Measurements from ENCODE around the gene SNRNP200.
A peak's percentile ranks its signal among the peaks of the same experiment; 100 is the strongest.

Gene SNRNP200

GRCh38 chr2:96329874-96330273 is 24.5 kb upstream of the SNRNP200 start:
- WGBS (ENCODE audit: extremely low coverage, insufficient coverage, low lambda C conversion rate) = no CpG with 5 or more reads among the region's 6 CpGs
- H3K4me1 ChIP-seq (ENCODE audit: control insufficient read depth, low read depth, low read length) = peaks cover under 1% of the 10 kb centered on the region
- H3K23ac ChIP-seq (ENCODE audit: low read length) = no peak overlapping the region
- no peak overlapping the region for H2BK15ac ChIP-seq (replicated peaks; ENCODE audit: low read depth)
- H3K79me2 ChIP-seq (ENCODE audit: control insufficient read depth, insufficient read depth, low read length) = no peaks in the 10 kb centered on the region
- H2BK120ac ChIP-seq (ENCODE audit: low read depth, low read length) = no peak overlapping the region
- H4K5ac ChIP-seq (ENCODE audit: low read length) = no peak overlapping the region
- H3K4ac ChIP-seq (ENCODE audit: low read depth, low read length) = no peak overlapping the region
- H3K9ac ChIP-seq (ENCODE audit: low read length) = no peak overlapping the region
- H3K27me3 ChIP-seq (ENCODE audit: insufficient read depth, low read length, poor library complexity) = no peaks in the 10 kb centered on the region
- no peak overlapping the region for H2AK5ac ChIP-seq (ENCODE audit: low read length)
- DNase-seq = no peak
- H3K79me1 ChIP-seq (ENCODE audit: low read length) = peaks cover 2% of the 10 kb centered on the region
- no peak overlapping the region for H3K18ac ChIP-seq (ENCODE audit: low read length)
- H3K4me3 ChIP-seq (ENCODE audit: low read length) = no peak overlapping the region
- no peak overlapping the region for H4K8ac ChIP-seq (ENCODE audit: low read depth, low read length)
- H2BK5ac ChIP-seq (ENCODE audit: low read length) = no peak overlapping the region
- no peak overlapping the region for H3K56ac ChIP-seq (ENCODE audit: low read length)
- H3K27ac ChIP-seq (ENCODE audit: low read depth, low read length) = no peak overlapping the region
- no peaks in the 10 kb centered on the region for H3K36me3 ChIP-seq (ENCODE audit: control insufficient read depth, insufficient read depth, low read length)
- H3K4me2 ChIP-seq (ENCODE audit: low read length) = no peak overlapping the region

- no CpG with 5 or more reads among the region's 1 CpG for WGBS (ENCODE audit: extremely low coverage, insufficient coverage, low lambda C conversion rate)
- H2AK5ac ChIP-seq (ENCODE audit: low read length) = no peak overlapping the region
- H3K18ac ChIP-seq (ENCODE audit: low read length) = no peak overlapping the region
- no peak overlapping the region for H4K5ac ChIP-seq (ENCODE audit: low read length)
- no peak overlapping the region for H3K4ac ChIP-seq (ENCODE audit: low read depth, low read length)
- H2BK15ac ChIP-seq (replicated peaks; ENCODE audit: low read depth) = no peak overlapping the region
- no peaks in the 10 kb centered on the region for H3K36me3 ChIP-seq (ENCODE audit: control insufficient read depth, insufficient read depth, low read length)
- H3K79me2 ChIP-seq (ENCODE audit: control insufficient read depth, insufficient read depth, low read length) = no peaks in the 10 kb centered on the region
- peaks cover 3% of the 10 kb centered on the region for H3K4me1 ChIP-seq (ENCODE audit: control insufficient read depth, low read depth, low read length)
- H3K27me3 ChIP-seq (ENCODE audit: insufficient read depth, low read length, poor library complexity) = no peaks in the 10 kb centered on the region
- no peak overlapping the region for H3K23ac ChIP-seq (ENCODE audit: low read length)
- no peak overlapping the region for H2BK120ac ChIP-seq (ENCODE audit: low read depth, low read length)
- H3K79me1 ChIP-seq (ENCODE audit: low read length) = peaks cover 1% of the 10 kb centered on the region
- H3K4me3 ChIP-seq (ENCODE audit: low read length) = no peak overlapping the region
- H3K4me2 ChIP-seq (ENCODE audit: low read length) = no peak overlapping the region
- H3K56ac ChIP-seq (ENCODE audit: low read length) = no peak overlapping the region
- H2BK5ac ChIP-seq (ENCODE audit: low read length) = no peak overlapping the region
- H3K27ac ChIP-seq (ENCODE audit: low read depth, low read length) = no peak overlapping the region
- no peak overlapping the region for H3K9ac ChIP-seq (ENCODE audit: low read length)
- no peak overlapping the region for H4K8ac ChIP-seq (ENCODE audit: low read depth, low read length)
- no peak for DNase-seq
These were observed 24.1 kb upstream of the SNRNP200 start for GRCh38 chr2:96329456-96329855.

- Histone ChIP-seq H3K23ac (ENCODE audit: low read length) (no peak overlapping the region), H3K79me2 (ENCODE audit: control insufficient read depth, insufficient read depth, low read length) (no peaks in the 10 kb centered on the region), H3K9ac (ENCODE audit: low read length) (no peak overlapping the region), H3K36me3 (ENCODE audit: control insufficient read depth, insufficient read depth, low read length) (no peaks in the 10 kb centered on the region), H4K8ac (ENCODE audit: low read depth, low read length) (no peak overlapping the region), H2BK120ac (ENCODE audit: low read depth, low read length) (no peak overlapping the region), H3K79me1 (ENCODE audit: low read length) (peaks cover 1% of the 10 kb centered on the region), H3K27ac (ENCODE audit: low read depth, low read length) (no peak overlapping the region), H2BK5ac (ENCODE audit: low read length) (no peak overlapping the region), H3K56ac (ENCODE audit: low read length) (no peak overlapping the region), H2AK5ac (ENCODE audit: low read length) (no peak overlapping the region), H4K5ac (ENCODE audit: low read length) (no peak overlapping the region), H2BK15ac (replicated peaks; ENCODE audit: low read depth) (no peak overlapping the region), H3K18ac (ENCODE audit: low read length) (no peak overlapping the region), H3K4me1 (ENCODE audit: control insufficient read depth, low read depth, low read length) (peaks cover 3% of the 10 kb centered on the region), H3K4me2 (ENCODE audit: low read length) (no peak overlapping the region), H3K4ac (ENCODE audit: low read depth, low read length) (no peak overlapping the region), H3K27me3 (ENCODE audit: insufficient read depth, low read length, poor library complexity) (peaks cover 6% of the 10 kb centered on the region), H3K4me3 (ENCODE audit: low read length) (no peak overlapping the region)
- no peak for DNase-seq
- no CpG with 5 or more reads among the region's 21 CpGs for WGBS (ENCODE audit: extremely low coverage, insufficient coverage, low lambda C conversion rate)
These were observed 21.9 kb upstream of the SNRNP200 start for GRCh38 chr2:96326990-96327820.

- Histone ChIP-seq H3K4me3 (ENCODE audit: low read length) (no peak overlapping the region), H2BK15ac (replicated peaks; ENCODE audit: low read depth) (no peak overlapping the region), H4K5ac (ENCODE audit: low read length) (no peak overlapping the region), H3K27me3 (ENCODE audit: insufficient read depth, low read length, poor library complexity) (peaks cover 9% of the 10 kb centered on the region), H2BK5ac (ENCODE audit: low read length) (no peak overlapping the region), H3K4ac (ENCODE audit: low read depth, low read length) (no peak overlapping the region), H3K4me2 (ENCODE audit: low read length) (no peak overlapping the region), H3K4me1 (ENCODE audit: control insufficient read depth, low read depth, low read length) (peaks cover 3% of the 10 kb centered on the region), H2AK5ac (ENCODE audit: low read length) (no peak overlapping the region), H2BK120ac (ENCODE audit: low read depth, low read length) (no peak overlapping the region), H3K79me1 (ENCODE audit: low read length) (peaks cover 1% of the 10 kb centered on the region), H3K27ac (ENCODE audit: low read depth, low read length) (no peak overlapping the region), H3K36me3 (ENCODE audit: control insufficient read depth, insufficient read depth, low read length) (no peaks in the 10 kb centered on the region), H3K9ac (ENCODE audit: low read length) (no peak overlapping the region), H3K23ac (ENCODE audit: low read length) (no peak overlapping the region), H4K8ac (ENCODE audit: low read depth, low read length) (no peak overlapping the region), H3K56ac (ENCODE audit: low read length) (no peak overlapping the region), H3K18ac (ENCODE audit: low read length) (no peak overlapping the region), H3K79me2 (ENCODE audit: control insufficient read depth, insufficient read depth, low read length) (no peaks in the 10 kb centered on the region)
- WGBS (ENCODE audit: extremely low coverage, insufficient coverage, low lambda C conversion rate) = no CpG with 5 or more reads among the region's 8 CpGs
- DNase-seq = no peak
These were observed 21.2 kb upstream of the SNRNP200 start for GRCh38 chr2:96326564-96326963.

- DNase-seq = no peak
- H3K27me3 ChIP-seq (ENCODE audit: insufficient read depth, low read length, poor library complexity) = peaks cover 12% of the 10 kb centered on the region
- peak overlapping the region; percentile 63 for H3K4me3 ChIP-seq (ENCODE audit: low read length)
- no peak overlapping the region for H3K18ac ChIP-seq (ENCODE audit: low read length)
- peak overlapping the region; percentile 94 for H3K4me2 ChIP-seq (ENCODE audit: low read length)
- H3K23ac ChIP-seq (ENCODE audit: low read length) = peak overlapping the region; percentile 60
- peaks cover 1% of the 10 kb centered on the region for H3K79me1 ChIP-seq (ENCODE audit: low read length)
- H3K56ac ChIP-seq (ENCODE audit: low read length) = peak overlapping the region; percentile 94
- H4K5ac ChIP-seq (ENCODE audit: low read length) = no peak overlapping the region
- peaks cover 5% of the 10 kb centered on the region for H3K4me1 ChIP-seq (ENCODE audit: control insufficient read depth, low read depth, low read length)
- peak overlapping the region; percentile 88 for H3K9ac ChIP-seq (ENCODE audit: low read length)
- H2BK120ac ChIP-seq (ENCODE audit: low read depth, low read length) = no peak overlapping the region
- WGBS (ENCODE audit: extremely low coverage, insufficient coverage, low lambda C conversion rate) = no CpG with 5 or more reads among the region's 8 CpGs
- no peaks in the 10 kb centered on the region for H3K79me2 ChIP-seq (ENCODE audit: control insufficient read depth, insufficient read depth, low read length)
- H2BK5ac ChIP-seq (ENCODE audit: low read length) = no peak overlapping the region
- H2AK5ac ChIP-seq (ENCODE audit: low read length) = no peak overlapping the region
- H3K27ac ChIP-seq (ENCODE audit: low read depth, low read length) = no peak overlapping the region
- no peak overlapping the region for H3K4ac ChIP-seq (ENCODE audit: low read depth, low read length)
- no peak overlapping the region for H2BK15ac ChIP-seq (replicated peaks; ENCODE audit: low read depth)
- no peaks in the 10 kb centered on the region for H3K36me3 ChIP-seq (ENCODE audit: control insufficient read depth, insufficient read depth, low read length)
- no peak overlapping the region for H4K8ac ChIP-seq (ENCODE audit: low read depth, low read length)
These were observed 20.5 kb upstream of the SNRNP200 start for GRCh38 chr2:96325884-96326255.

Data from mesendoderm (in vitro differentiated cells).